HEK293 (cell line): Measurements from ENCODE around the gene C16orf86.

ENCODE experiments used
- CTCF ChIA-PET: fragments of 350-600 bp; formaldehyde crosslinking; extraction: SDS; loops from one replicate; lab custom pipeline; 2021; ENCODE audit warnings: antibody characterized with exemption; lab: Yijun Ruan, JAX
- POLR2A ChIA-PET: fragments of 300-600 bp; formaldehyde crosslinking; extraction: SDS; loops from one replicate; lab custom pipeline; 2020; ENCODE audit warnings: antibody characterized with exemption, inconsistent platforms; lab: Yijun Ruan, JAX
- H3K27ac ChIP-seq: fragments of 200-500 bp; sonication (Bioruptor generic); 2 replicates; pipeline ENCODE4 v1.5.1; 2014; ENCODE audit warnings: low read depth, low read length, control low read depth, inconsistent platforms; ENCODE audit errors: extremely low read depth
- H3K36me3 ChIP-seq, 2 experiments: fragments of 200-500 bp in 1 of 2; sonication (Bioruptor generic) in 1 of 2; 1 replicate in 1 of 2; 2 replicates in 1 of 2; pipeline ENCODE4 v1.5.1; 2014 to 2017; ENCODE audit warnings: inconsistent platforms in 2 of 2, low read length in 2 of 2; ENCODE audit not compliant: control insufficient read depth in 2 of 2, insufficient read depth in 1 of 2
- H3K4me1 ChIP-seq: fragments of 200-500 bp; sonication (Bioruptor generic); 2 replicates; pipeline ENCODE4 v1.5.1; 2014; ENCODE audit warnings: mild to moderate bottlenecking, low read length, inconsistent platforms; ENCODE audit not compliant: control insufficient read depth, insufficient read depth
- H3K4me3 ChIP-seq: 2 replicates; pipeline ENCODE4 v1.5.1; 2011; ENCODE audit warnings: low read depth, mild to moderate bottlenecking, control low read depth, low read length, moderate library complexity
- H3K9me3 ChIP-seq: fragments of 200-500 bp; sonication (Bioruptor generic); 2 replicates; pipeline ENCODE4 v1.5.1; 2014; ENCODE audit warnings: low read depth, low read length, inconsistent platforms; ENCODE audit not compliant: control insufficient read depth, insufficient read depth
- KLF1 ChIP-seq: fragments of 450-650 bp; formaldehyde crosslinking; IDR thresholded peaks from 2 replicates; pipeline ENCODE4 v1.5.1; 2016; ENCODE audit warnings: missing biosample characterization, missing genetic modification characterization
- MYNN ChIP-seq: fragments of 450-650 bp; formaldehyde crosslinking; IDR thresholded peaks from 2 replicates; pipeline ENCODE4 v1.5.1; 2016; ENCODE audit warnings: missing biosample characterization, missing genetic modification characterization, borderline replicate concordance
- SCRT1 ChIP-seq: fragments of 450-650 bp; formaldehyde crosslinking; IDR thresholded peaks from 2 replicates; pipeline ENCODE4 v1.5.1; 2016; ENCODE audit warnings: missing biosample characterization, missing genetic modification characterization, borderline replicate concordance
- TRIM28 ChIP-seq: IDR thresholded peaks from 2 replicates; pipeline ENCODE4 v1.6.1; 2011; ENCODE audit warnings: low read length, control low read depth, borderline replicate concordance
- YY1 ChIP-seq: fragments of 450-650 bp; formaldehyde crosslinking; IDR thresholded peaks from 2 replicates; pipeline ENCODE4 v1.5.1; 2018; ENCODE audit warnings: missing biosample characterization, missing genetic modification characterization
- ZFP3 ChIP-seq: fragments of 450-650 bp; formaldehyde crosslinking; IDR thresholded peaks from 2 replicates; pipeline ENCODE4 v1.5.1; 2016; ENCODE audit warnings: low read depth, missing biosample characterization, missing genetic modification characterization
- ZNF121 ChIP-seq: fragments of 450-650 bp; formaldehyde crosslinking; IDR thresholded peaks from 2 replicates; pipeline ENCODE4 v1.5.1; 2016; ENCODE audit warnings: missing biosample characterization, missing genetic modification characterization
- ZNF133 ChIP-seq: fragments of 450-650 bp; formaldehyde crosslinking; IDR thresholded peaks from 2 replicates; pipeline ENCODE4 v1.5.1; 2016; ENCODE audit warnings: missing biosample characterization, missing genetic modification characterization
- ZNF23 ChIP-seq: fragments of 450-650 bp; formaldehyde crosslinking; IDR thresholded peaks from 2 replicates; pipeline ENCODE4 v1.5.1; 2016; ENCODE audit warnings: missing biosample characterization, missing genetic modification characterization, borderline replicate concordance
- ZNF302 ChIP-seq: fragments of 450-650 bp; formaldehyde crosslinking; IDR thresholded peaks from 2 replicates; pipeline ENCODE4 v1.5.1; 2016; ENCODE audit warnings: missing biosample characterization, missing genetic modification characterization, low read depth
- ZNF341 ChIP-seq: fragments of 450-650 bp; formaldehyde crosslinking; IDR thresholded peaks from 2 replicates; pipeline ENCODE4; 2016; ENCODE audit warnings: low read depth, missing biosample characterization, missing genetic modification characterization
- ZNF426 ChIP-seq: fragments of 450-650 bp; formaldehyde crosslinking; IDR thresholded peaks from 2 replicates; pipeline ENCODE4 v1.5.1; 2017; ENCODE audit warnings: missing biosample characterization, missing genetic modification characterization, mild to moderate bottlenecking, inconsistent platforms, moderate library complexity
- ZNF529 ChIP-seq: fragments of 450-650 bp; formaldehyde crosslinking; IDR thresholded peaks from 2 replicates; pipeline ENCODE4 v1.5.1; 2017; ENCODE audit warnings: missing genetic modification characterization, missing biosample characterization; ENCODE audit not compliant: insufficient replicate concordance
- ZNF558 ChIP-seq: fragments of 450-650 bp; formaldehyde crosslinking; IDR thresholded peaks from 2 replicates; pipeline ENCODE4 v1.5.1; 2016; ENCODE audit warnings: missing biosample characterization, missing genetic modification characterization
- ZNF560 ChIP-seq: fragments of 450-650 bp; formaldehyde crosslinking; IDR thresholded peaks from 2 replicates; pipeline ENCODE4 v1.5.1; 2017; ENCODE audit warnings: missing biosample characterization, missing genetic modification characterization, borderline replicate concordance
- ZNF670 ChIP-seq: fragments of 450-650 bp; formaldehyde crosslinking; IDR thresholded peaks from 2 replicates; pipeline ENCODE4 v1.5.1; 2016; ENCODE audit warnings: missing biosample characterization, missing genetic modification characterization, low read depth
- ZSCAN16 ChIP-seq: fragments of 450-650 bp; formaldehyde crosslinking; IDR thresholded peaks from 2 replicates; pipeline ENCODE4 v1.5.1; 2016; ENCODE audit warnings: missing biosample characterization, missing genetic modification characterization
- TF ChIP-seq, protein P1 (sequence below): fragments of 450-650 bp; formaldehyde crosslinking; IDR thresholded peaks from 2 replicates; pipeline ENCODE4 v1.5.1; 2016; ENCODE audit warnings: missing biosample characterization, missing genetic modification characterization
- TF ChIP-seq, protein P2 (sequence below): fragments of 450-650 bp; formaldehyde crosslinking; optimal IDR thresholded peaks from 2 replicates; pipeline ENCODE3; 2016; ENCODE audit warnings: missing biosample characterization, mild to moderate bottlenecking, missing genetic modification characterization
- TF ChIP-seq, protein P3 (sequence below): fragments of 450-650 bp; formaldehyde crosslinking; IDR thresholded peaks from 2 replicates; pipeline ENCODE4 v1.5.1; 2016; ENCODE audit warnings: missing biosample characterization, missing genetic modification characterization

Gene C16orf86

DNA sequence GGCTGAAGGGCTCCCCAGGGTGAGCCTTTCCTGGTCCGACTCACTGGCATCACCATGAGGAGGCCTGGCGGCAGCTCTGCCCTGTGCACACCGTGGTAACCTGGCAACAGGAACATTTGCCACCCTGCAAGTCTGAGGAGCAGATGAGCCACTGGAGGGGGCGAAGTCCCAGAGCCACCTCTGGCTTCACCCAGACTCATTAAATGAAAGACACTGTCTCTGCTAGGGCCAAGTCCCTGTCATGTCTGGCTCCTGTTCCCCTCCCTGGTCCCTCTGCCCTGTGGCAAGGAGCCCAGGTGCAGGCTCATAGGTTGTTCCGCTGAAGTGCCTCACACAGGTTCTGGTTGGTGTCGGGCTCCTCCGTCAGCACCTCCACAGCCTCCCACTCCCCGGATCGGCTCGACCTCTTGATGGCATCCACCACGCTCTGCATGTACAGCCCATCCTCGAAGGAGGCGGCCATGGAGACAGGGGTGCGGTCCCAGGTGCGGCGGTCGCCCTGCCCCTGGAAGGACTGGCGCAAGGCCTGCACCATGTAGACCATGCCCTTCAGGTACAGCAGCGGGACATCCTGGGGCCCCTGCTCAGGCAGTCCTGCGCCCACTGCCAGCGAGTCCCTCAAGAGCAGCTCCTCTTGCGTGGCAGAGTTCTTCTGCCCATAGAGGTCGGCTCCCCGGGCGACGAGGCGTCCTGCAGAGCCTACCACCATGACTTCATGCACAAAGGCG is 8.4 kb downstream of the C16orf86 start:
- ChIA-PET POLR2A (no interaction called here), CTCF (interaction anchor here (0.6 to 1.3 kb wide), 4 partner anchors 39 to 209 kb away, joined by 3 to 4 read pairs (median 3); partner anchors contain the start of gene NRN1L)
- Histone ChIP-seq H3K36me3 (peaks cover 0 to 18% of the 10 kb centered on the region in 2 experiments; a peak in 1 of 3 replicates), H3K27ac (no peak overlapping the region), H3K4me1 (0 out of 2 replicates have a peak, but pooled peaks cover 3% of the 10 kb centered on the region), H3K4me3 (no peak overlapping the region), H3K9me3 (no peaks in the 10 kb centered on the region)
- TF ChIP-seq, protein P1, sequence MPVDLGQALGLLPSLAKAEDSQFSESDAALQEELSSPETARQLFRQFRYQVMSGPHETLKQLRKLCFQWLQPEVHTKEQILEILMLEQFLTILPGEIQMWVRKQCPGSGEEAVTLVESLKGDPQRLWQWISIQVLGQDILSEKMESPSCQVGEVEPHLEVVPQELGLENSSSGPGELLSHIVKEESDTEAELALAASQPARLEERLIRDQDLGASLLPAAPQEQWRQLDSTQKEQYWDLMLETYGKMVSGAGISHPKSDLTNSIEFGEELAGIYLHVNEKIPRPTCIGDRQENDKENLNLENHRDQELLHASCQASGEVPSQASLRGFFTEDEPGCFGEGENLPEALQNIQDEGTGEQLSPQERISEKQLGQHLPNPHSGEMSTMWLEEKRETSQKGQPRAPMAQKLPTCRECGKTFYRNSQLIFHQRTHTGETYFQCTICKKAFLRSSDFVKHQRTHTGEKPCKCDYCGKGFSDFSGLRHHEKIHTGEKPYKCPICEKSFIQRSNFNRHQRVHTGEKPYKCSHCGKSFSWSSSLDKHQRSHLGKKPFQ (tag by site-specific recombination) = no peak
- TF ChIP-seq, protein P2, sequence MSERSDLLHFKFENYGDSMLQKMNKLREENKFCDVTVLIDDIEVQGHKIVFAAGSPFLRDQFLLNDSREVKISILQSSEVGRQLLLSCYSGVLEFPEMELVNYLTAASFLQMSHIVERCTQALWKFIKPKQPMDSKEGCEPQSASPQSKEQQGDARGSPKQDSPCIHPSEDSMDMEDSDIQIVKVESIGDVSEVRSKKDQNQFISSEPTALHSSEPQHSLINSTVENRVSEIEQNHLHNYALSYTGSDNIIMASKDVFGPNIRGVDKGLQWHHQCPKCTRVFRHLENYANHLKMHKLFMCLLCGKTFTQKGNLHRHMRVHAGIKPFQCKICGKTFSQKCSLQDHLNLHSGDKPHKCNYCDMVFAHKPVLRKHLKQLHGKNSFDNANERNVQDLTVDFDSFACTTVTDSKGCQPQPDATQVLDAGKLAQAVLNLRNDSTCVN (tag by site-specific recombination) = no peak
- TF ChIP-seq ZNF670 (tag by site-specific recombination) (no peak), ZFP3 (tag by site-specific recombination) (no peak), ZNF133 (tag by site-specific recombination) (no peak), TRIM28 (no peak)

- Histone ChIP-seq H3K4me3 (no peak overlapping the region), H3K4me1 (0 out of 2 replicates have a peak, but pooled peaks cover 3% of the 10 kb centered on the region), H3K36me3 (peaks cover 0 to 20% of the 10 kb centered on the region in 2 experiments; a peak in 1 of 3 replicates), H3K9me3 (no peaks in the 10 kb centered on the region), H3K27ac (no peak overlapping the region)
- TF ChIP-seq ZNF560 (tag by site-specific recombination) (no peak), ZSCAN16 (tag by site-specific recombination) (no peak), ZNF23 (tag by site-specific recombination) (no peak)
- ChIA-PET POLR2A (no interaction called here), CTCF (no interaction called here)
Measured at GRCh38 chr16:67675579-67675935, 8.9 kb downstream of the C16orf86 start.

DNA sequence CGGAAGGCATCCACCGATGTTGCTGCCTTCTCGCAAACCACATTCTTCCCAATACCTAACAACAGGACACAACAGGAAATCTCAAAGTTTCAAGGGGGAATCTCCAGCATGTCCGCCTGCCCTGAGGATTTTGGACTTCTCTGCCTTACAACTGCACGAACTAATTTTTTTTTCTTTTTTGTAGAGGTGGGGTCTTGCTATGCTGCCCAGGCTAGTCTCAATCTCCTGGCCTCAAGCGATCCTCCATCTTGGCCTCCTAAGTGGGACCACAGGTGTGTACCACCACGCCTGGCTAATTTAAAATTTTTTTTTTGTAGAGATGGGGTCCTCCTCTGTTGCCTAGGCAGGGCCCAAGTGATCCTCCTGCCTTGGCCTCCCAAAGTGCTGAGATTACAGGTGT is 9.4 kb downstream of the C16orf86 start:
- CTCF ChIA-PET = no interaction called here
- H3K36me3 ChIP-seq = peaks cover 0 to 20% of the 10 kb centered on the region in 2 experiments; a peak in 1 of 3 replicates
- H3K4me1 ChIP-seq = 0 out of 2 replicates have a peak, but pooled peaks cover 3% of the 10 kb centered on the region
- no peak for TF ChIP-seq KLF1 (tag by site-specific recombination)
- peak; percentile 90 for TF ChIP-seq ZNF121
- TF ChIP-seq, all 188 proteins: peak for 1
- H3K27ac ChIP-seq = no peak overlapping the region
- POLR2A ChIA-PET = no interaction called here
- H3K9me3 ChIP-seq = no peaks in the 10 kb centered on the region
- no peak overlapping the region for H3K4me3 ChIP-seq

DNA sequence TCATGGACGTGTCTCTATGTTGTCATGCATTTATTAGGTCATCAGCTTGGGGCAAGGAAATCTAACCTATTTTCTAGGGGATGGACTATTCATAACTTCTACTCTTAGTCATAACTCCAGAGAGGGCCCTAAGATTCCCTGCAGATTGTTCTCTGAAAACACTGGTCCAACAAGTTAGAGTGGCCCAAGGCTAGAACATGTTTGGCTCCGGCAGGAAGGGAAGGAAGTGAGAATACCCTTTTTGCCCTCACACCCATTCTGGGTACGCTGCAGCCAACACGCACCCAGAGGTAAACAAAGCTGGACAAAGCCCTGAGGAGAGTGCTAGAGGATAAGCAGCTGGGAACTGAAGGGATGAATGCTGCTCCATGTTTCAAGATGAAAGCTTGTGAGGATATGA is 9.9 kb downstream of the C16orf86 start:
- Histone ChIP-seq H3K4me1 (0 out of 2 replicates have a peak, but pooled peaks cover 3% of the 10 kb centered on the region), H3K9me3 (no peaks in the 10 kb centered on the region), H3K4me3 (no peak overlapping the region), H3K36me3 (peaks cover 0 to 23% of the 10 kb centered on the region in 2 experiments; a peak in 1 of 3 replicates), H3K27ac (no peak overlapping the region)
- CTCF ChIA-PET = interaction anchor here (0.7 to 1.5 kb wide), 3 partner anchors 124 to 585 kb away, joined by 3 to 4 read pairs (median 3); no protein-coding TSS in a partner anchor
- POLR2A ChIA-PET = interaction anchor here (1.0 kb wide), 1 partner anchor 43 kb away, joined by 4 read pairs; the partner anchor contains the start of gene GFOD2
- TF ChIP-seq, protein P3, sequence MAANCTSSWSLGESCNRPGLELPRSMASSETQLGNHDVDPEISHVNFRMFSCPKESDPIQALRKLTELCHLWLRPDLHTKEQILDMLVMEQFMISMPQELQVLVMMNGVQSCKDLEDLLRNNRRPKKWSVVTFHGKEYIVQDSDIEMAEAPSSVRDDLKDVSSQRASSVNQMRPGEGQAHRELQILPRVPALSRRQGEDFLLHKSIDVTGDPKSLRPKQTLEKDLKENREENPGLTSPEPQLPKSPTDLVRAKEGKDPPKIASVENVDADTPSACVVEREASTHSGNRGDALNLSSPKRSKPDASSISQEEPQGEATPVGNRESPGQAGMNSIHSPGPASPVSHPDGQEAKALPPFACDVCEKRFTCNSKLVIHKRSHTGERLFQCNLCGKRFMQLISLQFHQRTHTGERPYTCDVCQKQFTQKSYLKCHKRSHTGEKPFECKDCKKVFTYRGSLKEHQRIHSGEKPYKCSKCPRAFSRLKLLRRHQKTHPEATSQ (tag by site-specific recombination) = no peak
- TF ChIP-seq SCRT1 (tag by site-specific recombination) (no peak), ZFP3 (tag by site-specific recombination) (no peak), ZNF133 (tag by site-specific recombination) (no peak), YY1 (no peak), ZNF302 (tag by site-specific recombination) (no peak), ZNF426 (tag by site-specific recombination) (no peak), ZNF529 (no peak), MYNN (tag by site-specific recombination) (no peak), ZNF558 (tag by site-specific recombination) (no peak), ZNF341 (tag by site-specific recombination) (no peak)
